Bronchial epithelial cell (primary cell): ENCODE data around the gene FAM13C. TPM values are rescaled to one million over a fixed set of nuclear protein-coding genes. Genes with fewer than 3 reads are reported as not detected.

Source experiments
- DNase-seq: peaks from one replicate; pipeline ENCODE4 v3.0.0-alpha.2; 2010; ENCODE audit warnings: low read depth
- FAIRE-seq: peaks from 2 replicates; lab custom pipeline; 2011; peaks lifted over from hg19 to GRCh38; lab: Jason Lieb, UNC
- H3K27me3 ChIP-seq: 2 replicates; pipeline ENCODE4 v1.5.1; 2011; ENCODE audit warnings: low read length; ENCODE audit not compliant: control insufficient read depth, insufficient read depth
- H3K36me3 ChIP-seq: 2 replicates; pipeline ENCODE4 v1.5.1; 2011; ENCODE audit warnings: low read length; ENCODE audit not compliant: control insufficient read depth, insufficient read depth
- H3K4me3 ChIP-seq: 2 replicates; pipeline ENCODE4 v1.5.1; 2011; ENCODE audit warnings: mild to moderate bottlenecking, low read depth, low read length, control low read depth
- CTCF ChIP-seq: IDR thresholded peaks from 2 replicates; pipeline ENCODE4 v1.5.1; 2011; ENCODE audit warnings: mild to moderate bottlenecking, moderate library complexity, low read length, control low read depth, inconsistent platforms; ENCODE audit not compliant: insufficient read depth, severe bottlenecking
- total RNA-seq: library from RNA; depleted of rRNA; stranded (reverse); fragments of >200 nt; gene quantifications from 2 replicates; pipeline ENCODE4 v1.2.1, GENCODE V29; 2014

FAM13C gene
- total RNA-seq, 1 donor from 2014 or later = under 0.01 TPM

GRCh38 chr10:59299933-59300332 lies 62.4 kb downstream of the FAM13C start:
- no peak overlapping the region for H3K4me3 ChIP-seq
- no peak for DNase-seq
- TF ChIP-seq CTCF = no peak
- no peaks in the 10 kb centered on the region for H3K36me3 ChIP-seq
- no peaks in the 10 kb centered on the region for H3K27me3 ChIP-seq
- FAIRE-seq = no peak

- peak; percentile 22 for TF ChIP-seq CTCF
Observed at GRCh38 chr10:59290448-59290847, 71.9 kb downstream of the FAM13C start.

GRCh38 chr10:59289853-59290252 lies 72.5 kb downstream of the FAM13C start:
- no peak for FAIRE-seq
- DNase-seq = no peak

More at GRCh38 chr10:59290448-59290847, 71.9 kb downstream of the FAM13C start:
- FAIRE-seq (no peak), DNase-seq (no peak)
- Histone ChIP-seq H3K27me3 (no peaks in the 10 kb centered on the region), H3K36me3 (no peaks in the 10 kb centered on the region), H3K4me3 (no peak overlapping the region)

GRCh38 chr10:59287587-59288255 lies 74.6 kb downstream of the FAM13C start:
- no peaks in the 10 kb centered on the region for H3K36me3 ChIP-seq
- no peak for FAIRE-seq
- H3K27me3 ChIP-seq = no peaks in the 10 kb centered on the region
- no peak for TF ChIP-seq CTCF
- no peak for DNase-seq
- H3K4me3 ChIP-seq = no peak overlapping the region

More at GRCh38 chr10:59289853-59290252, 72.5 kb downstream of the FAM13C start:
- Histone ChIP-seq H3K4me3 (no peak overlapping the region), H3K36me3 (no peaks in the 10 kb centered on the region), H3K27me3 (no peaks in the 10 kb centered on the region)
- no peak for TF ChIP-seq CTCF

- no peak for FAIRE-seq
- H3K36me3 ChIP-seq = no peaks in the 10 kb centered on the region
- no peaks in the 10 kb centered on the region for H3K27me3 ChIP-seq
- peak; percentile 29 for DNase-seq
- no peak for TF ChIP-seq CTCF
- H3K4me3 ChIP-seq = no peak overlapping the region
Observed at GRCh38 chr10:59285848-59286247, 76.5 kb downstream of the FAM13C start.

- no peaks in the 10 kb centered on the region for H3K36me3 ChIP-seq
- TF ChIP-seq CTCF = no peak
- DNase-seq (no peak), FAIRE-seq (no peak)
- H3K4me3 ChIP-seq = no peak overlapping the region
- H3K27me3 ChIP-seq = no peaks in the 10 kb centered on the region
Observed at GRCh38 chr10:59285073-59285472, 77.3 kb downstream of the FAM13C start.
